Mammary epithelial cell (primary cell): Measurements from ENCODE around the gene NHERF1.

Source experiments
- CTCF ChIP-seq, 2 donors: IDR thresholded peaks in 1 of 2; conservative IDR thresholded peaks in 1 of 2; 2 replicates each; pipeline ENCODE4 v1.5.1; 2011 to 2012; ENCODE audit warnings: inconsistent platforms in 2 of 2, low read length in 2 of 2, mild to moderate bottlenecking in 2 of 2, control low read depth in 1 of 2, low read depth in 1 of 2; ENCODE audit not compliant: insufficient read depth in 1 of 2; ENCODE audit errors: extremely low read depth in 1 of 2
- EZH2 ChIP-seq: IDR thresholded peaks from 2 replicates; pipeline ENCODE4 v1.6.1; 2012; ENCODE audit warnings: low read length, inconsistent platforms, borderline replicate concordance

- peak in 1 of 2 donors; percentile 48 for TF ChIP-seq CTCF (conservative IDR thresholded peaks at IDR 0.05 in 1 of 2, IDR thresholded peaks at IDR 0.05 in 1 of 2; ENCODE audit: extremely low read depth in 1 of 2, insufficient read depth in 1 of 2, low read depth in 1 of 2, low read length in 2 of 2)
- TF ChIP-seq EZH2: peak; percentile 30
Observed at GRCh38 chr17:74737299-74738050, 11.0 kb upstream of the NHERF1 start.
